COLO829 (cell line): ENCODE data around the gene DIRAS1.

Source experiments
- DNase-seq: peaks from one replicate; pipeline ENCODE4 v3.0.0; 2012; ENCODE audit warnings: low spot score

The DIRAS1 gene, protein sequence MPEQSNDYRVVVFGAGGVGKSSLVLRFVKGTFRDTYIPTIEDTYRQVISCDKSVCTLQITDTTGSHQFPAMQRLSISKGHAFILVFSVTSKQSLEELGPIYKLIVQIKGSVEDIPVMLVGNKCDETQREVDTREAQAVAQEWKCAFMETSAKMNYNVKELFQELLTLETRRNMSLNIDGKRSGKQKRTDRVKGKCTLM

DNA sequence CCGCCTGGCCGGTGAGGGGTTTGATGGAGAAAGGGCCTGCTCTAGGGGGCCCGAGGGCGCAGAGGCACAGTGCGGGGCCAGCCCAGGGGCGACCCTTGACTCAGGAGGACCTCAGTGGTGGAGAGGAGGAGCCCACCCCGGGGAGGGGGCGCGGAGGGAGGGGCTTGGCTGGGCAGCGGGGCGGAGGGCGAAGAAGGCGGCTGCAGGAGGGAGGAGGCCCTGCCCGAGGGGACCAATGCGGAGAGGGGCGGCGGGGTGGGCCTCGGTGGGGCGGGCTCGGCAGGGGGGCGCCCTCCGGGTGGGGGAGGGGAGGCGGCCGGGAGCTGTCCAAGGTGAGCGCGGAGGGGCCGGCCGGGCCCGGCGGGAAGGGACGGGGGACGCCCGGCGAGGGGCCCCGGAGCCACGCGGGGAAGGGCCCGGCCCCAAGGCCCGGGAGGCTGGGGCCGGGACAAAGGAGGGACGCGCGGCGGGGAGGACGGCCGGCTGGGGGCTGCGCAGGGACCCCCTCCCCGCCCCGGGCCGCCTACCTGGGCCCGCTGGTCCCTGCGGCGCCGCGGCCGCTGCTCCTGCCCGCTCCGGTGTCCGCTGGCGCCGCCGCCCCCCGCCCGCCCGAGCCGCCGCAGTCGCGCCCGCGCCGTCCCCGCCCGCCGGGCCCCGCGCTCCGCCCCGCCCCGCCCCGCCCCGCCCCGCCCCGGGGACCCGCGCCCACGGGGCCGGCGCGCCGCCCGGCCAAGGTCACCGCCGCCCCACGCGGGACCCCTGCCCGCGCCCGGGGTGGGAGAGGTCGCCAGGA is at the start of gene DIRAS1:
DIRAS1 (minus strand) TSS at position 596 of the 793 bp plus-strand sequence. CDS start 3,566 bp downstream, outside the sequence.
- no peak for DNase-seq

DNA sequence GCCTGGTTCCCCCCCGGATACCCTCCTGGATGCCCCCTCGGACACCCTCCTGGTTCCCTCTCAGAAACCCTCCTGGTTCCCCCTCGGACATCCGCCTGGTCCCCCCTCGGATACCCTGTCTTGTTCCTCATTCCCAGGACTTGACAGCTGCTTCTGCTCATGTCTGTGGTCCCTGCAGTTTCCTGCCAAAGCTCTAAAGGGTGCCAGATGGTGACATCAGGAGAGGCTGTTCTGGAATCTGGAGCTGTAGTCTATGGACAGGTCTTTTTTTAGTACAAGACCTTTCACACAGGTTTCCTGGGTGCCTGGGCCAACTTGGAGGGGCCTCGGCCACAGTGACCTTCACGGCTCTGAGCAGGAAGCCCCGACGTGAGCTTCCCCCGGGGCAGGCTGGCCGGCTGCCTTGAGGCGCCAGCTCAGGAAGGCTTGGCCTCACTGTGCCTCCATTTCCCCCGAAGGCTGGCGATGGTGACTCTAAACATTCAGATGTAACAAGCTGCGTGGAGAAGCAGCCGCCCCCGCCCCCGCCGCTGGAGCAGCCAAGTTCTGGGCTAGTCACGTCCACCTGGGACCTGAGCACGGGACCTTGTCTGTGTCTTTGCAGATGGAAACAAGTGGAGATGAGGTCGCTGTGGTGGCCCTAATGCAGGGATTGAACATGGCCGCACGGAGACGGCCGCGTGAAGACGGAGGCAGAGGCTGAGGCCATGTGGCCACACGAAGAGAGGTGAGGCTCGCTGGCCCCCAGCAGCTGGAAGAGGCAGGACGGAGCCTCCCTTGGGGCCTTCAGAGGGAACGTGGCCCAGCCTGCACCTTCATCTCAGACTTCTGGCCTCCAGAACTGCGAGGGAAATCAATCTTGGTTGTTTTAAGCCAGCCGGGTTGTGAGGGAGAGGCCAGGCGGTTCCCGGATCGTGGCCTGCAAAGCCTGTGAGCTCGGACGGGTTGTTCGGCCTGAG is 49.2 kb upstream of the DIRAS1 start:
- DNase-seq = no peak

DNA sequence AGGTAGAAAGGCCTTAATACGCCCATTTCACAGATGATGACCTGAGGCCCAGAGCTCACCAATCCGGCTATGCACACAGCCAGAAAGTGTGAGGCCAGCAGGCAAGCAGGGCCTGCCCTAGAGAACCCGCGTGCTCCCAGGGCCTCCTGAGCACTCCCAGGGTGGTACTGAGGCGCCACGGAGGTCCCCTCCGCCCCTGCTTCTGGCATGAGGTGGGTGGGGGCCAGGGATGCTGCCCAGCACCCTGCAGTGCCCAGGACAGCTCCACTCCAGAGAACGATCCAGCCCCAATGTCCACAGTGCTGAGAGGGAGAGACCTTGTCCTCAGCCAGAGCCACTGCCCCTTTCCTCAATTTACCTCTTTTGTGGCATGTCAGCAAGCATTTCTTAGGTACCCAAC is 48.0 kb upstream of the DIRAS1 start:
- DNase-seq = no peak

- no peak for DNase-seq
Observed at GRCh38 chr19:2768365-2769132, 47.4 kb upstream of the DIRAS1 start.

GRCh38 chr19:2767688-2768087 is 46.5 kb upstream of the DIRAS1 start:
- DNase-seq = no peak

GRCh38 chr19:2766594-2767372 is 45.6 kb upstream of the DIRAS1 start:
- no peak for DNase-seq

DNA sequence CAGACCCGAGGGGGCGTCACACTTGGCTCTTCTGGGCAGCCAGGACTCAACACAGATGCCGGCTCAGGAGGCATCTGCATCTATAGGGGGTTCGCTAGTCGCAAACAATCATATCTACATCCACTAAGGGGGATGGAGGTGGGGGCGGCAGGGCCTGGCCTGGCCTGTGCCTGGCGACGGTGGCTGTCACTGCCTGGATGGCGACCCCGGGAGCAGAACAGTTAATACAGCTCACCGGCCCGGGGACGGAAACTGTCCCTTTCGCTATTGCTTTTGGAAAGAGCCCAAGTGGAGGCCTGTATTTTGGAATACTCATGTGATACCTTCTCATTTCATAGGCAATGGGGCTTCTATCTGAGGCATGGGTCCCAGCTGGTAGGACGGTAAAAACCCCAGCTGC is 44.2 kb upstream of the DIRAS1 start:
- no peak for DNase-seq

DNA sequence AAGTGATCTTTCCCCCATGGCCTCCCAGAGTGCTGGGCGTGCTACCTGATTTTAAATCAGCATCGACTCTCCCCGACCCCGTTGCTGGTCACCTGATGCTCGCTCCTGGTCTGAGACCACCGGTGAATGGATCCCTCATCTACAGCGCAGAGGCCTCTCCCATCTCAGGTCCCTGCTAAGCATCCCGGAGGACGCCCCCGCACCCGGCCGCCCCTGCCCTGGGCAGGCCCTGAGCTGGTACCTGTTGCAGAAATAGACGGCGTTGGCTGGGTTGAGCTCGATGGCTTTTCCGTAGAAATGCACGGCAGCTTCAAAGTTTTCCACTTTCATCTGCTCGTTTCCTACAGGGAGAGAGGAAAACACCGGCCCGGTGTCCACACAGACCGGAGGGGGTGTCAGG is 43.8 kb upstream of the DIRAS1 start:
- DNase-seq = no peak

GRCh38 chr19:2763687-2764086 is 42.5 kb upstream of the DIRAS1 start:
- no peak for DNase-seq

DNA sequence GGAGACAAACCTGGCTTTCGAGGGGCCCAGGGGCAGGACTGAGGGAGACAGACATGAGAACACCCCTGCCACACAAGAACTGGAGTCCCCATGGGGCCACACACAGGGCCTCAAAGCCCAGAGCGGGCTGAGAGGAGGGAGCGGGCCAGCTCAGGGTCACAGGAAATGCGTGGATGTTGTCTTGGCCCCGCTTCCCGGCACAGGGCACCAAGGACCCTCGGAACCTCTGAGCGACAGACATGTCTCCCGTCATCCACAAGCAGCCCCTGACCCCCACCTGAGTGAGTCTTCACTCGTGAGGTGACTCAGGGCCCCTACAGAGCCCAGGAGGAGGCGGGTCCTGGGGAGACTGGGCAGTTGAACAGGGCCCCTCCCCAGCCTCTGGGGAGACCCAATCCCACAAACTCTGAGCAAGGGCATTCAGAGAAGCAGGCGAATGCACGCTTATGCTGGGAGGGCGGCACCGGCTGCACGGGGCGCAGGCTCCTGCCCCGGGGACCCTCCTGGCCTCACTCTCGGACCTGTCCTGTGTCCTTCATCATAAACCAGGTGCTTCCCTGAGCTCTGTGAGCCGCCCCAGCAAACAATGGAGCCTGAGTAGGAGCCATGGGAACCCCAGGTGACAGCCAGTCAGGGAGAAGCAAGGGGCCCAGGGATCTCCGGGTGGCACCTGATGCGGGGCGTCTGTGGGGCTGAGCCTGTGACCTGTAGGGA is 41.8 kb upstream of the DIRAS1 start:
- DNase-seq = no peak

DNA sequence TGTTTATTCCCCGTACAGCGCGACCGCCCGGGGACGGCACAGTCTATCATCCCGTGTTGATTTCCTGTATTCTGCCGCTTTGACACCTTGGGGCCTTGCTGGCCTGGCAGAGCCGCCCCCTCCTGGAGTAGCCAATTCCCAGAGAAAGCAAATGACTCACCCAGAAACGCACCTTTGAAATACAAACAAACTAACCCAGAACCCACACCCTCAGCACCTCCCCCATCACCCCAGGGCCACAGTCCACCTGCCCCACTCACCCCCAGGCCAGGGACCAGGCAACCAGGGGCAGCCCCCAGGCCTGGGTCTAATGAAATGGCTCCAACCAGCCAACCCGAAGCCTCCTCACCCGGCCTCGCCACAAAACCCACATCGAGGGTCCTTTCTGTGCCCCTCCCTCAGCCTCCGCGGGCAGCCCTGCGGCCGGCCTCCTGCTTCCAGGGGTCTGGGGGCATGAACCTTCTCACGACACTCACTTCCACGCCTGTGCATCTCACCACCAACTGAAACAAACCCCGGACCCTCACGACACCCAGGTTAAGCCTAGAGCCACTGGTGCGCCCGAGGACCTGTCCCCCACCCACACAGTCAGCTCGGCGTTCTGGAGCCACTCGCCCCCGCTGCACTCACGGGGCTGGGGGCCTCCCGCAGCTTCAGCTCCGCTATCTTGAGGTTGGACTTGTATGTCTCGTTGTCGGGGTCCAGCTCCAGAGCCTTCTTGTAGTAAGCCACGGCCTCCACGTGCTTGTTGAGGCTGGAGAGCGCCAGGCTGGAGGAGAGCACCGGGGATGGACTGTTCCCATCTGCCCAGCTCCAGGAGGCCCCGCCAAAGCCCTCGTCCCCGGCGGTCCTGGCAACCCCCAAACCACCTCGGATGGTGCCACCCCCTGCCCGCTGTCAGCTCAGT is 41.0 kb upstream of the DIRAS1 start:
- DNase-seq = no peak

- no peak for DNase-seq
Observed at GRCh38 chr19:2761309-2761677, 40.1 kb upstream of the DIRAS1 start.

- DNase-seq = no peak
Observed at GRCh38 chr19:2759965-2760364, 38.8 kb upstream of the DIRAS1 start.

DNA sequence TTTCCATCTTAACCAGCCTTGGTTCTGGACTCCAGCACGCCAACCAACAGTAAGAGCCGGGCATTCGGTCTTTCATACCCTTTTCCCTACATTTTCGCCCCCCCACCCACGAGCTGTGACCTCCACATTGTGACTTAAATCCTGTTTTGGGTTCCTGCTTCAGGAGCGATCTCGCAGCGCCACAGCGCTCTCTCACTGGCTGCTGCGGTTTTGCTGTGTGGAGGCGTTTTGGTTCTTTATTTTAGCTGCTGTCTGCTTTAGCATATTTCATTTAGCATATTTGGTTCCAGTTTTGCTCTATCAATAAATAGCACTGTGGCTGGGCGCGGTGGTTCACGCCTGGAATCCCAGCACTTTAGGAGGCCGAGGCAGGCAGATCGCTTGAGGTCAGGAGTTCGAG is 38.2 kb upstream of the DIRAS1 start:
- no peak for DNase-seq

DNA sequence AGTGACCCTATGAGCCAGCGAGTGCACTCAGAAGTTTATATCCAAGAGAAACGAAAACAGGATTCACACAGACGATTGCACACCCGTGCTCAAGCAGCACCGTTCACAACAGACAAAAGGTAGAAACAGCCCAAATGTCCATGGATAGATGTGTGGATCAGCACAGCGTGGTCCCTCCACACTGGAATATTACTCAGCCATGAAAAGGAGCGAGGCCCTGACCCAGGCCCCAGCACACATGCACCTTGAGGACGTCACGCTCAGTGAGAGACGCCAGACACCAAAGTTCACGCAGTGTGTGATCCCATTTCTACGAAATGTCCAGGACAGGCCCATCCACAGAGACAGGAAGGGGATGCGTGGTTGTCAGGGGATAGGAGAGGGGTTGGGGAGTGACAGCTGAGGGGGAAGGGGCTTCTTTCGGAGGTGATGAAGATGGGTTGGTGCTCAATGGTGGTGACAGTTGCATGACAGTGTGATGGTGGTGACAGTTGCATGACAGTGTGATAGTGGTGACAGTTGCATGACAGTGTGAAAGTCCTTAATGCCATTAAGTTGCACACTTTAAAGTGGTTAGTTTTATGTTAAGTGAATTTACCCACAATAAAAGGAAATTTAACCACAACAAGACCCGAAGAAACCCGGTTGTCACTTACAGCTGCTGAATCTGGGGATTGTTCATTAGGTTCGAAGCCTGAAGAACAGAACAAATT is 37.6 kb upstream of the DIRAS1 start:
- DNase-seq = no peak

- no peak for DNase-seq
Observed at GRCh38 chr19:2756921-2757881, 36.0 kb upstream of the DIRAS1 start.

DNA sequence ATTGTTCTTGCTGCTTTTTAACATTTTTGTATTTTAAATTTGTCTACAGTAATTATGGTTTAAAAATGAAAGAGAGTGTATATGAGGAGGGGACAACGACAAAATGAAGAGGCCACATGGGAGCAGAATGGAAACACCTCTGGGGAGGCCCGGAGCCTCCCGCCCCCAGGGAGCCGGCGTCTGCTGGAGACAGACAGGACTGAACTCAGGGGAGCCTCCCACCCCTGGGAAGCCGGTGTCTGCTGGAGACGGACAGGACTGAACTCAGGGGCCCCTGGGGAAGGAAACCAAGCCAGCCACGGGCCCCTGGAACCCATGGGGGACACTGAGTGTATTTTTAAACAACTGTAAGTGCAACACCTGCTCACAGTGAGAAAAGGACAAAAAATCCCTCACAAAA is 35.3 kb upstream of the DIRAS1 start:
- DNase-seq = no peak

DNA sequence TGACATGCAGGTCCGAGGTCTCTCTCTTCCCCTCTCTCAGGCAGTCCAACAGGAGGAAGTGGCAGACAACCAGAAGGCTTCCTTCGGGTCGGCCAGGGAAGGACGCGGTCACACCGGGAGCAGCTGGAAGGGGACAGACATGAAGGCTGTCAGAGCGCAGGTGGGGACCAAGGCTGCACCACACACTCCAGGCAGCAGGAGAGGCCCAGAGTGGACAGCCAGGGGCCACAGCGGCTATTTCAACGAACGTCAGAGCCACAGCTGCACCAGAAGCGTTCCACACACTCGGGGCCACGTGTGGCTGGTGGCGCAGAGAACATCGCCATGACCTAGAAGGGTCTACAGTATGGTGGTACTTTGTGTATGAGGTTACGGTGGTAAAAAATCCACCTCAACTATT is 34.6 kb upstream of the DIRAS1 start:
- no peak for DNase-seq
